HG03521 (cell line): ENCODE results near the gene TRDMT1.

Experiments
- ATAC-seq: cut with Tn5 transposase; IDR thresholded peaks from one replicate; pipeline ENCODE4 v1.9.1; 2021; ENCODE audit warnings: mild to moderate bottlenecking, moderate library complexity; ENCODE audit not compliant: unreplicated experiment

Gene TRDMT1

GRCh38 chr10:17200912-17201793, at the start of gene TRDMT1:
TRDMT1 (minus strand) TSS chr10:17201672; CDS start chr10:17201634, 38 bp downstream.
- peak; percentile 92 for ATAC-seq

GRCh38 chr10:17250736-17251135, 49.3 kb upstream of the TRDMT1 start:
- no peak for ATAC-seq

- no peak for ATAC-seq
Measured at GRCh38 chr10:17249820-17250219, 48.3 kb upstream of the TRDMT1 start.

GRCh38 chr10:17248964-17249363, 47.5 kb upstream of the TRDMT1 start:
- no peak for ATAC-seq

- ATAC-seq = no peak
Measured at GRCh38 chr10:17247210-17247609, 45.7 kb upstream of the TRDMT1 start.

- ATAC-seq = no peak
Measured at GRCh38 chr10:17244700-17245365, 43.4 kb upstream of the TRDMT1 start.

- ATAC-seq = no peak
Measured at GRCh38 chr10:17241611-17242333, 40.3 kb upstream of the TRDMT1 start.

- no peak for ATAC-seq
Measured at GRCh38 chr10:17240616-17241015, 39.1 kb upstream of the TRDMT1 start.

GRCh38 chr10:17240096-17240495, 38.6 kb upstream of the TRDMT1 start:
- ATAC-seq = no peak

GRCh38 chr10:17239345-17240085, 38.0 kb upstream of the TRDMT1 start:
- no peak for ATAC-seq

- no peak for ATAC-seq
Measured at GRCh38 chr10:17238445-17239291, 37.2 kb upstream of the TRDMT1 start.

- ATAC-seq = no peak
Measured at GRCh38 chr10:17237915-17238444, 36.5 kb upstream of the TRDMT1 start.

- no peak for ATAC-seq
Measured at GRCh38 chr10:17237149-17237527, 35.7 kb upstream of the TRDMT1 start.

- ATAC-seq = no peak
Measured at GRCh38 chr10:17236468-17237148, 35.1 kb upstream of the TRDMT1 start.

GRCh38 chr10:17235136-17235535, 33.7 kb upstream of the TRDMT1 start:
- ATAC-seq = no peak

GRCh38 chr10:17234431-17234945, 33.0 kb upstream of the TRDMT1 start:
- no peak for ATAC-seq

- ATAC-seq = no peak
Measured at GRCh38 chr10:17233286-17233991, 32.0 kb upstream of the TRDMT1 start.

GRCh38 chr10:17232276-17232960, 30.9 kb upstream of the TRDMT1 start:
- ATAC-seq = no peak
